SK-N-MC (cell line): Measurements from ENCODE around the gene MMP20.

Experiments
- DNase-seq: peaks from one replicate; pipeline ENCODE4 v3.0.0-alpha.2; 2011; ENCODE audit warnings: low read depth, low spot score
- H3K27ac ChIP-seq: fragments of 200-600 bp; sonication (generic); 2 replicates; pipeline ENCODE4 v1.5.1; 2016; ENCODE audit warnings: mixed run types
- H3K36me3 ChIP-seq: fragments of 200-600 bp; sonication (generic); 2 replicates; pipeline ENCODE4 v1.6.1; 2017; ENCODE audit warnings: antibody characterized with exemption, low read length, mixed read lengths; ENCODE audit not compliant: insufficient read depth
- H3K4me3 ChIP-seq: fragments of 200-600 bp; sonication (generic); 2 replicates; pipeline ENCODE4 v1.5.1; 2016
- H3K9ac ChIP-seq: fragments of 200-600 bp; sonication (generic); 2 replicates; pipeline ENCODE4 v1.8.0; 2017; ENCODE audit warnings: mixed run types, mixed read lengths; ENCODE audit not compliant: insufficient read length
- H3K9me3 ChIP-seq: fragments of 200-600 bp; sonication (generic); 2 replicates; pipeline ENCODE4 v1.6.1; 2017; ENCODE audit warnings: low read depth, mild to moderate bottlenecking, antibody characterized with exemption, low read length, moderate library complexity, mixed read lengths
- EZH2 ChIP-seq: fragments of 200-600 bp; sonication (generic); IDR thresholded peaks from one replicate; pipeline ENCODE4 v1.6.1; 2017; ENCODE audit warnings: antibody characterized with exemption
- FOXP2 ChIP-seq: optimal IDR thresholded peaks from 2 replicates; pipeline ENCODE3; 2011; ENCODE audit warnings: mild to moderate bottlenecking, moderate library complexity; ENCODE audit not compliant: insufficient read depth; ENCODE audit errors: extremely low read length, control extremely low read depth
- POLR2AphosphoS5 ChIP-seq: IDR thresholded peaks from 2 replicates; pipeline ENCODE4 v1.6.1; 2012; ENCODE audit warnings: mild to moderate bottlenecking, low read depth, low read length, borderline replicate concordance

The MMP20 gene

DNA sequence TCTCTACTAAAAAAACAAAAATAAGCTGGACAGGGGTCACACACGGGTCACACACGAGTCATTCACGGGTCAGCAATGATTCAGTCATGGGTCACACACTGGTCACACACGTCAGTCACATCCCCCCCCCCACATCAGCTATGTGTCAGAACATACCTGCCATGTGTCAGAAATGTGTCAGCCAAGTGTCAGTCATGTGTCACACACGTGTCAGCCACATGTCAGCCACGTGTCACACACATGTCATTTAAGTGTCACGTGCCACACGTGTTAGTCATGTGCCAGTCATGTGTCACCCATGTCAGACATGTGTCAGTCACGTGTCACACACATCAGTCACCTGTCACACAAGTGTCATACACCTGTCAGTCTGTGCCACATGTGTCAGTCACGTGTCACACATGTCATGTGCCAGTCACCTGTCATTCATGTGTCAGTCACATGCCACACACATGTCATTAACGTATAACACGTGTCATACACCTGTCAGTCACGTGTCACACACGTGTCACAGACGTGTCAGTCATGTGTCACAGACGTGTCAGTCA, 28.7 kb upstream of the MMP20 start:
- no peak overlapping the region for H3K27ac ChIP-seq
- DNase-seq: no peak

GRCh38 chr11:102647430-102647829, 22.3 kb upstream of the MMP20 start:
- TF ChIP-seq EZH2 (no peak), POLR2AphosphoS5 (no peak), FOXP2 (no peak)
- H3K4me3 ChIP-seq: no peak overlapping the region
- no peak for DNase-seq
- no peaks in the 10 kb centered on the region for H3K9me3 ChIP-seq
- no peak overlapping the region for H3K27ac ChIP-seq
- no peak overlapping the region for H3K9ac ChIP-seq
- H3K36me3 ChIP-seq: no peaks in the 10 kb centered on the region

More for the DNA sequence above, 28.7 kb upstream of the MMP20 start:
- H3K4me3 ChIP-seq: no peak overlapping the region
- TF ChIP-seq FOXP2: no peak
- no peak for TF ChIP-seq POLR2AphosphoS5
- no peak for TF ChIP-seq EZH2
- H3K9me3 ChIP-seq: no peaks in the 10 kb centered on the region
- H3K36me3 ChIP-seq: no peaks in the 10 kb centered on the region
- H3K9ac ChIP-seq: no peak overlapping the region

DNA sequence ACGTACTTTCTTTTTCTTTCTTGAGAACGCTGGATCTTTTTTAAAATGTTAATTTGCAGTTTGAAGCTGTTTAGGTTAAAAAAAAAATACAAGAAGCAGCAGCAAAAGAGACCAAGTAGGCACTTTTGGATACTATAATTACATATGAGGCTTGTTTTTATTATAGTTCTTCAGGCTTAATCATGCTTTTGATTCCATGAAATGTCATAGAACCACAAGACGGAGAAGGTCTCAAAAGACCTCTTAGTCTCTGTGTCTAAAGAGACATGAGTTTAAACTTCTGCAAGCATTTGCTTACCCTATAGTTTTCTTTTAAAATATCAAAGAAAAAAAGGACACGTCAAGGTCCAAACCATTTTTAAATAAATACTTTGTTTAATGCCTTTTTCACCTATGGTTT, 18.8 kb upstream of the MMP20 start:
- DNase-seq: no peak
- Histone ChIP-seq H3K27ac (no peak overlapping the region), H3K36me3 (no peaks in the 10 kb centered on the region), H3K4me3 (no peak overlapping the region), H3K9me3 (no peaks in the 10 kb centered on the region), H3K9ac (no peak overlapping the region)
- no peak for TF ChIP-seq EZH2
- no peak for TF ChIP-seq FOXP2
- no peak for TF ChIP-seq POLR2AphosphoS5

- Histone ChIP-seq H3K4me3 (no peak overlapping the region), H3K36me3 (no peaks in the 10 kb centered on the region), H3K9me3 (no peaks in the 10 kb centered on the region), H3K9ac (no peak overlapping the region), H3K27ac (no peak overlapping the region)
- DNase-seq: no peak
- TF ChIP-seq EZH2 (no peak), FOXP2 (no peak), POLR2AphosphoS5 (no peak)
These were observed 15.8 kb upstream of the MMP20 start for GRCh38 chr11:102640946-102641345.

- TF ChIP-seq EZH2: no peak
- TF ChIP-seq FOXP2: no peak
- no peak; the same call in 1 of the 2 replicates for TF ChIP-seq POLR2AphosphoS5
- Histone ChIP-seq H3K36me3 (no peaks in the 10 kb centered on the region), H3K4me3 (no peak overlapping the region), H3K27ac (no peak overlapping the region), H3K9me3 (no peaks in the 10 kb centered on the region), H3K9ac (no peak overlapping the region)
- peak; percentile 40 for DNase-seq
These were observed 14.5 kb upstream of the MMP20 start for GRCh38 chr11:102639656-102640055.

GRCh38 chr11:102637731-102638130, 12.6 kb upstream of the MMP20 start:
- DNase-seq: no peak
- no peaks in the 10 kb centered on the region for H3K36me3 ChIP-seq
- no peak overlapping the region for H3K4me3 ChIP-seq
- TF ChIP-seq POLR2AphosphoS5 (no peak), EZH2 (no peak), FOXP2 (no peak)
- no peak overlapping the region for H3K27ac ChIP-seq
- no peak overlapping the region for H3K9ac ChIP-seq
- no peaks in the 10 kb centered on the region for H3K9me3 ChIP-seq

DNA sequence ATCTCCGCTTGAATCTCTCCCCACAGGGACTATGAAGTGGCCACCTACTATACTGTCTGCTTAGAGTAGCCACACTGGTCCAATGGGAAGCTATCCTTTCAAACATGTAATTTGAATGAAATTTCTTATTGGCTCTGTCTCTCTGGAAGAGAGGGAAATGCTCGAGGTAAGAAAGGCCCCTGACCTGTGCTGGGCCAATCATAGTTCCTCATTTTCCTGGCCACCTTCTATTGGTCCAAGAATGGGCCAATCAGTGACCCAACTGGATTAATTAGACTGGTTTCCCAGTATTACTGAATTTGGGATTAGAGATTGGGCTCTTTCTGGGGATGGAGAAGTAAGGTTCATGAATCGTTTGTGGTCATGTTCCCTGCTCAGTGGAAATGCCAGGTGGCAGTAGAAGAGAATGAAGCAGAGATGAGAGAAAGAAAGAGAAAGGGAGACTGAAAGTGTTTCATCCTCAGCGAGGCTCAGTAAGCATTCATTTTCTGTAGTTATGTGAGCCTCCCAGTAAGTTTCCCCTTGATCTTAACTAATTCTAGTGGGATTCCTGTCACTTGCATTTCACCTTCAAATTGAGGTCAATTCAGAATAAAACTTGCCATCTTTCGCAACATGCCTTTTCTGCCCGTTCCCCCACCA, 8.4 kb upstream of the MMP20 start:
- TF ChIP-seq POLR2AphosphoS5 (no peak), EZH2 (no peak), FOXP2 (no peak)

GRCh38 chr11:102632026-102632425, 6.9 kb upstream of the MMP20 start:
- Histone ChIP-seq H3K36me3 (no peaks in the 10 kb centered on the region), H3K4me3 (no peak overlapping the region), H3K9me3 (no peaks in the 10 kb centered on the region), H3K9ac (no peak overlapping the region), H3K27ac (no peak overlapping the region)
- TF ChIP-seq POLR2AphosphoS5: no peak
- no peak for TF ChIP-seq EZH2
- TF ChIP-seq FOXP2: no peak
- DNase-seq: no peak

More for the DNA sequence above, 8.4 kb upstream of the MMP20 start:
- no peaks in the 10 kb centered on the region for H3K36me3 ChIP-seq
- no peak for DNase-seq
- no peak overlapping the region for H3K27ac ChIP-seq
- H3K9me3 ChIP-seq: no peaks in the 10 kb centered on the region
- H3K4me3 ChIP-seq: no peak overlapping the region
- no peak overlapping the region for H3K9ac ChIP-seq
